ENCODE measurements around the gene BEND6. TPM values are rescaled to one million over a fixed set of nuclear protein-coding genes. Genes with fewer than 3 reads are reported as not detected.

BEND6 gene
- total and polyA plus RNA-seq, 10 donors = 0.26 to 1.0 (median 0.52) TPM; not detected in 1

- peaks cover 0 to 70% (median 22%) of the 10 kb centered on the region in 7 donors for H3K27me3 ChIP-seq (replicated peaks in 1 of 7)
- 75 to 84% (median 80%) methylated on average over 4 of the region's 4 CpGs for WGBS, 5 donors
- peaks cover 4 to 31% (median 27%) of the 10 kb centered on the region in 6 donors for H3K4me1 ChIP-seq
- intact Hi-C loops (cut with DNase I; ENCODE audit: low total_unique reads) = no loop called here
- no peaks in the 10 kb centered on the region for H3K36me3 ChIP-seq
- no peak overlapping the region for H3K4me3 ChIP-seq
- TF ChIP-seq POLR2AphosphoS5 (IDR thresholded peaks at IDR 0.05) (no peak), CTCF (IDR thresholded peaks at IDR 0.05 in 8 of 11, conservative IDR thresholded peaks at IDR 0.05 in 3 of 11) (no peak), POLR2A (IDR thresholded peaks at IDR 0.05) (no peak)
- no peaks in the 10 kb centered on the region for H3K9me3 ChIP-seq
- DNase-seq = no peak
- no peak overlapping the region for H3K27ac ChIP-seq
Measured at GRCh38 chr6:56956491-56956890, 1.6 kb downstream of the BEND6 start.

GRCh38 chr6:56957856-56958255, 2.9 kb downstream of the BEND6 start:
- no peak for DNase-seq
- Histone ChIP-seq H3K27me3 (replicated peaks in 1 of 7) (peaks cover 0 to 57% (median 22%) of the 10 kb centered on the region in 7 donors), H3K9me3 (no peaks in the 10 kb centered on the region), H3K36me3 (no peaks in the 10 kb centered on the region), H3K27ac (no peak overlapping the region), H3K4me1 (peaks cover 4 to 31% (median 27%) of the 10 kb centered on the region in 6 donors), H3K4me3 (no peak overlapping the region)
- no peak for TF ChIP-seq POLR2AphosphoS5 (IDR thresholded peaks at IDR 0.05)
- no peak for TF ChIP-seq CTCF (IDR thresholded peaks at IDR 0.05 in 8 of 11, conservative IDR thresholded peaks at IDR 0.05 in 3 of 11)
- no peak for TF ChIP-seq POLR2A (IDR thresholded peaks at IDR 0.05)
- 83 to 98% (median 89%) methylated on average over 2 of the region's 2 CpGs for WGBS, 5 donors
- intact Hi-C loops (cut with DNase I; ENCODE audit: low total_unique reads) = no loop called here

GRCh38 chr6:56958481-56958880, 3.6 kb downstream of the BEND6 start:
- WGBS, 5 donors = 88 to 92% (median 90%) methylated on average over 3 of the region's 3 CpGs
- TF ChIP-seq POLR2AphosphoS5 (IDR thresholded peaks at IDR 0.05) = no peak
- no peak for TF ChIP-seq POLR2A (IDR thresholded peaks at IDR 0.05)
- no peak for TF ChIP-seq CTCF (IDR thresholded peaks at IDR 0.05 in 8 of 11, conservative IDR thresholded peaks at IDR 0.05 in 3 of 11)

GRCh38 chr6:56959094-56959493, 4.2 kb downstream of the BEND6 start:
- intact Hi-C loops (cut with DNase I; ENCODE audit: low total_unique reads) = no loop called here

More at GRCh38 chr6:56958481-56958880, 3.6 kb downstream of the BEND6 start:
- Histone ChIP-seq H3K27me3 (replicated peaks in 1 of 7) (peaks cover 0 to 51% (median 22%) of the 10 kb centered on the region in 7 donors), H3K27ac (no peak overlapping the region), H3K4me3 (no peak overlapping the region), H3K36me3 (no peaks in the 10 kb centered on the region), H3K9me3 (no peaks in the 10 kb centered on the region), H3K4me1 (peaks cover 4 to 27% (median 22%) of the 10 kb centered on the region in 6 donors)
- DNase-seq = no peak
- intact Hi-C loops (cut with DNase I; ENCODE audit: low total_unique reads) = no loop called here

More at GRCh38 chr6:56959094-56959493, 4.2 kb downstream of the BEND6 start:
- no peak for TF ChIP-seq POLR2AphosphoS5 (IDR thresholded peaks at IDR 0.05)
- TF ChIP-seq CTCF (IDR thresholded peaks at IDR 0.05 in 8 of 11, conservative IDR thresholded peaks at IDR 0.05 in 3 of 11) = no peak
- no peak for TF ChIP-seq POLR2A (IDR thresholded peaks at IDR 0.05)
- Histone ChIP-seq H3K36me3 (no peaks in the 10 kb centered on the region), H3K9me3 (no peaks in the 10 kb centered on the region), H3K27me3 (replicated peaks in 1 of 7) (peaks cover 0 to 45% (median 17%) of the 10 kb centered on the region in 7 donors), H3K27ac (no peak overlapping the region), H3K4me3 (no peak overlapping the region), H3K4me1 (peaks cover 4 to 21% (median 16%) of the 10 kb centered on the region in 6 donors)
- no peak for DNase-seq
